Panc1 (cell line): Measurements from ENCODE around the gene ATP7B. TPM values are rescaled to one million over a fixed set of nuclear protein-coding genes. Genes with fewer than 3 reads are reported as not detected.
A peak's percentile ranks its signal among the peaks of the same experiment; 100 is the strongest.

Experiments
- ATAC-seq: fragments of 200-7000 bp; cut with Tn5 transposase; 2 replicates; pipeline ENCODE4 v1.9.1; 2020; ENCODE audit warnings: mild to moderate bottlenecking, moderate library complexity
- BruUV-seq: library from RNA; stranded (reverse); fragments of 400-500 nt; replicated peaks from 2 replicates; lab custom pipeline; 2021; lab: Mats Ljungman, UMichigan
- CTCF ChIA-PET: fragments of 300-600 bp; sonication (Branson Sonifier 250); formaldehyde crosslinking; loops from one replicate; lab custom pipeline; 2022; ENCODE audit warnings: antibody characterized with exemption; lab: Charles Lee
- POLR2A ChIA-PET: fragments of 300-600 bp; sonication (Branson Sonifier 250); formaldehyde crosslinking; loops from one replicate; lab custom pipeline; 2022; ENCODE audit warnings: antibody characterized with exemption; lab: Charles Lee
- DNase-seq: peaks from one replicate; pipeline ENCODE4 v3.0.0-alpha.2; 2010; ENCODE audit warnings: low read depth, low spot score
- H3K27ac ChIP-seq: 2 replicates; pipeline ENCODE4 v1.5.1; 2011; ENCODE audit warnings: mild to moderate bottlenecking, low read length, inconsistent platforms
- H3K27me3 ChIP-seq: fragments of 200-500 bp; sonication (Bioruptor generic); 2 replicates; pipeline ENCODE4 v1.6.0; 2014; ENCODE audit warnings: low read length, inconsistent platforms; ENCODE audit not compliant: control insufficient read depth, insufficient read depth
- H3K36me3 ChIP-seq: fragments of 200-500 bp; sonication (Bioruptor generic); 2 replicates; pipeline ENCODE4 v1.5.1; 2014; ENCODE audit warnings: inconsistent platforms, mild to moderate bottlenecking, low read length, moderate library complexity; ENCODE audit not compliant: control insufficient read depth, insufficient read depth
- H3K4me1 ChIP-seq: 2 replicates; pipeline ENCODE4 v1.5.1; 2011; ENCODE audit warnings: inconsistent platforms, mild to moderate bottlenecking, low read length, moderate library complexity; ENCODE audit not compliant: control insufficient read depth, insufficient read depth
- H3K4me3 ChIP-seq, 2 experiments: 2 replicates each; pipeline ENCODE4 v1.5.1; 2011 to 2012; ENCODE audit warnings: low read depth in 2 of 2, low read length in 2 of 2, mild to moderate bottlenecking in 2 of 2, inconsistent platforms in 1 of 2, moderate library complexity in 1 of 2
- H3K9me3 ChIP-seq: fragments of 200-500 bp; sonication (Bioruptor generic); 2 replicates; pipeline ENCODE4 v1.5.1; 2014; ENCODE audit warnings: low read depth, mild to moderate bottlenecking, inconsistent platforms, low read length, moderate library complexity; ENCODE audit not compliant: control insufficient read depth, insufficient read depth
- POLR2AphosphoS5 ChIP-seq: IDR thresholded peaks from 2 replicates; pipeline ENCODE4 v1.6.1; 2012; ENCODE audit warnings: mild to moderate bottlenecking, low read depth, low read length, moderate library complexity
- SIN3A ChIP-seq: IDR thresholded peaks from 2 replicates; pipeline ENCODE4 v1.6.1; 2012; ENCODE audit warnings: low read depth, mild to moderate bottlenecking, low read length, moderate library complexity, borderline replicate concordance; ENCODE audit not compliant: insufficient read depth
- TCF7L2 ChIP-seq: IDR thresholded peaks from 2 replicates; pipeline ENCODE4 v1.6.1; 2011; ENCODE audit warnings: mild to moderate bottlenecking, low read depth, low read length, inconsistent platforms
- in situ Hi-C: cut with HindIII; loops from 2 replicates; pipeline ENCODE4 v1.10.0; 2016; ENCODE audit warnings: low sequenced_read_pairs, low pct_unique_long_range_greater_than_20kb
- intact Hi-C: fragments of 100-400 bp; cut with micrococcal nuclease; formaldehyde crosslinking; loops from one replicate; pipeline ENCODE4 v1.10.0; 2022; ENCODE audit not compliant: unreplicated experiment
- total RNA-seq: library from RNA; stranded (reverse); gene quantifications from one replicate; pipeline ENCODE4 v1.2.1, GENCODE V29; 2021; ENCODE audit not compliant: unreplicated experiment
- TF ChIP-seq, protein P1 (sequence below), 2 experiments: IDR thresholded peaks; 2 replicates each; pipeline ENCODE4 v1.6.1; 2011 to 2012; ENCODE audit warnings: low read depth in 2 of 2, control low read depth in 1 of 2, low read length in 1 of 2, mild to moderate bottlenecking in 1 of 2, moderate library complexity in 1 of 2; ENCODE audit not compliant: insufficient read depth in 1 of 2
- TF ChIP-seq, protein P2 (sequence below): fragments of 450-650 bp; IDR thresholded peaks from 2 replicates; pipeline ENCODE4 v1.5.1; 2017; ENCODE audit warnings: mild to moderate bottlenecking

ATP7B gene
- total RNA-seq, 1 experiment from 2014 or later = 19.6 TPM

- TF ChIP-seq, protein P1, sequence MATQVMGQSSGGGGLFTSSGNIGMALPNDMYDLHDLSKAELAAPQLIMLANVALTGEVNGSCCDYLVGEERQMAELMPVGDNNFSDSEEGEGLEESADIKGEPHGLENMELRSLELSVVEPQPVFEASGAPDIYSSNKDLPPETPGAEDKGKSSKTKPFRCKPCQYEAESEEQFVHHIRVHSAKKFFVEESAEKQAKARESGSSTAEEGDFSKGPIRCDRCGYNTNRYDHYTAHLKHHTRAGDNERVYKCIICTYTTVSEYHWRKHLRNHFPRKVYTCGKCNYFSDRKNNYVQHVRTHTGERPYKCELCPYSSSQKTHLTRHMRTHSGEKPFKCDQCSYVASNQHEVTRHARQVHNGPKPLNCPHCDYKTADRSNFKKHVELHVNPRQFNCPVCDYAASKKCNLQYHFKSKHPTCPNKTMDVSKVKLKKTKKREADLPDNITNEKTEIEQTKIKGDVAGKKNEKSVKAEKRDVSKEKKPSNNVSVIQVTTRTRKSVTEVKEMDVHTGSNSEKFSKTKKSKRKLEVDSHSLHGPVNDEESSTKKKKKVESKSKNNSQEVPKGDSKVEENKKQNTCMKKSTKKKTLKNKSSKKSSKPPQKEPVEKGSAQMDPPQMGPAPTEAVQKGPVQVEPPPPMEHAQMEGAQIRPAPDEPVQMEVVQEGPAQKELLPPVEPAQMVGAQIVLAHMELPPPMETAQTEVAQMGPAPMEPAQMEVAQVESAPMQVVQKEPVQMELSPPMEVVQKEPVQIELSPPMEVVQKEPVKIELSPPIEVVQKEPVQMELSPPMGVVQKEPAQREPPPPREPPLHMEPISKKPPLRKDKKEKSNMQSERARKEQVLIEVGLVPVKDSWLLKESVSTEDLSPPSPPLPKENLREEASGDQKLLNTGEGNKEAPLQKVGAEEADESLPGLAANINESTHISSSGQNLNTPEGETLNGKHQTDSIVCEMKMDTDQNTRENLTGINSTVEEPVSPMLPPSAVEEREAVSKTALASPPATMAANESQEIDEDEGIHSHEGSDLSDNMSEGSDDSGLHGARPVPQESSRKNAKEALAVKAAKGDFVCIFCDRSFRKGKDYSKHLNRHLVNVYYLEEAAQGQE (IDR thresholded peaks at IDR 0.05; ENCODE audit: insufficient read depth in 1 of 2, low read depth in 2 of 2, low read length in 1 of 2) = no peak
Measured at GRCh38 chr13:51924756-51925544, 86.3 kb downstream of the ATP7B start (continued).

DNA sequence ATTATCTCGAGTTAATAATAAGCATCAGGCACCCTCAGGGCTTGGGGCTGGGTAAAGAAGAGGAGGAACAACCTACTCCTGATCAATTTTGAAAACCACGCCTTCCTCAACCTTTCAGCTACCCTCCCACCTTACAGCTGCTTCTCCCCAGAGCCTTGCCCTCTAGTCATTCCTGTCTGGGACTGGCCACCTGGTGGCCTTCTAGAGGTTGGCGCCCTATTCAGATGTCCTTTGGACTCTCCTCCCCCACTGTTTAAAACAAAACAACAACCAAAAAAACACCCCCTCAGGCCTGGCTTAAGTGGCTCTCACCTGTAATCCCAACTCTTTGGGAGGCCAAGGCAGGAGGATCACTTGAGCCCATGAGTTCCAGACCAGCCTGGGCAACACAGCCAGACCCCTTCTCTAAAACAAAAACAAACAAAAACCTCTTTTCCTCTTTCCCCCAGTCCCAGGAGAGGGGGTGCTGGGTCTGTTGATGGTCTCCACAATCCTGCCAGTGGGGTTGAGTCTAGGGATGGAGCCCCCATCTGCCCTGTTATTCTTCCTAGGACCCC, 87.2 kb downstream of the ATP7B start:
- no peak for DNase-seq
- Histone ChIP-seq H3K36me3 (no peaks in the 10 kb centered on the region), H3K27ac (no peak overlapping the region), H3K4me3 (no peak overlapping the region), H3K9me3 (no peaks in the 10 kb centered on the region), H3K27me3 (no peaks in the 10 kb centered on the region), H3K4me1 (no peaks in the 10 kb centered on the region)
- ChIA-PET POLR2A (no interaction called here), CTCF (interaction anchor here (0.7 kb wide), 1 partner anchor 126 kb away, joined by 3 read pairs; no protein-coding TSS in a partner anchor)
- no TSS peak for BruUV-seq
- intact Hi-C loops (no loop called here), in situ Hi-C loops (no loop called here)
- 0 out of 2 replicates have a peak, but pooled peaks have one; percentile 62 for ATAC-seq
- TF ChIP-seq TCF7L2 (no peak), SIN3A (no peak), POLR2AphosphoS5 (no peak)
- TF ChIP-seq, protein P2, sequence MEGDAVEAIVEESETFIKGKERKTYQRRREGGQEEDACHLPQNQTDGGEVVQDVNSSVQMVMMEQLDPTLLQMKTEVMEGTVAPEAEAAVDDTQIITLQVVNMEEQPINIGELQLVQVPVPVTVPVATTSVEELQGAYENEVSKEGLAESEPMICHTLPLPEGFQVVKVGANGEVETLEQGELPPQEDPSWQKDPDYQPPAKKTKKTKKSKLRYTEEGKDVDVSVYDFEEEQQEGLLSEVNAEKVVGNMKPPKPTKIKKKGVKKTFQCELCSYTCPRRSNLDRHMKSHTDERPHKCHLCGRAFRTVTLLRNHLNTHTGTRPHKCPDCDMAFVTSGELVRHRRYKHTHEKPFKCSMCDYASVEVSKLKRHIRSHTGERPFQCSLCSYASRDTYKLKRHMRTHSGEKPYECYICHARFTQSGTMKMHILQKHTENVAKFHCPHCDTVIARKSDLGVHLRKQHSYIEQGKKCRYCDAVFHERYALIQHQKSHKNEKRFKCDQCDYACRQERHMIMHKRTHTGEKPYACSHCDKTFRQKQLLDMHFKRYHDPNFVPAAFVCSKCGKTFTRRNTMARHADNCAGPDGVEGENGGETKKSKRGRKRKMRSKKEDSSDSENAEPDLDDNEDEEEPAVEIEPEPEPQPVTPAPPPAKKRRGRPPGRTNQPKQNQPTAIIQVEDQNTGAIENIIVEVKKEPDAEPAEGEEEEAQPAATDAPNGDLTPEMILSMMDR = no peak; the same call in 1 of the 2 replicates
- TF ChIP-seq, protein P1 (IDR thresholded peaks at IDR 0.05; ENCODE audit: insufficient read depth in 1 of 2, low read depth in 2 of 2, low read length in 1 of 2) = no peak
